Keratinocyte (primary cell): ENCODE measurements around the gene AGPAT3. TPM values are rescaled to one million over a fixed set of nuclear protein-coding genes. Genes with fewer than 3 reads are reported as not detected.

Experiments
- DNase-seq: peaks from one replicate; pipeline ENCODE4 v3.0.0-alpha.2; 2011; ENCODE audit warnings: low read depth, missing footprints, low spot score
- FAIRE-seq: peaks from 2 replicates; lab custom pipeline; 2011; peaks lifted over from hg19 to GRCh38; lab: Jason Lieb, UNC
- H2AFZ ChIP-seq: 2 replicates; pipeline ENCODE4 v1.6.0; 2012; ENCODE audit warnings: low read length, control low read depth, inconsistent platforms; ENCODE audit not compliant: control insufficient read depth
- H3K27ac ChIP-seq: 2 replicates; pipeline ENCODE4 v1.5.1; 2011; ENCODE audit warnings: low read length; ENCODE audit not compliant: control insufficient read depth, insufficient read depth
- H3K27me3 ChIP-seq: 3 replicates; pipeline ENCODE4 v1.6.0; 2011; ENCODE audit warnings: low read length; ENCODE audit not compliant: control insufficient read depth, insufficient read depth; ENCODE audit errors: extremely low read depth
- H3K36me3 ChIP-seq, 2 experiments: 2 replicates in 1 of 2; 3 replicates in 1 of 2; pipeline ENCODE4 v1.5.1; 2011; ENCODE audit warnings: low read length in 2 of 2, mild to moderate bottlenecking in 1 of 2; ENCODE audit not compliant: control insufficient read depth in 2 of 2, insufficient read depth in 2 of 2; ENCODE audit errors: extremely low read depth in 1 of 2
- H3K4me1 ChIP-seq: 3 replicates; pipeline ENCODE4 v1.5.1; 2011; ENCODE audit warnings: low read length; ENCODE audit not compliant: control insufficient read depth, insufficient read depth; ENCODE audit errors: extremely low read depth
- H3K4me2 ChIP-seq: 3 replicates; pipeline ENCODE4 v1.6.0; 2011; ENCODE audit warnings: low read depth, low read length; ENCODE audit not compliant: control insufficient read depth, insufficient read depth; ENCODE audit errors: extremely low read depth
- H3K4me3 ChIP-seq, 3 experiments: fragments of 200-600 bp in 1 of 3; sonication (generic) in 1 of 3; 2 replicates in 2 of 3; 3 replicates in 1 of 3; pipeline ENCODE4 v1.5.1; 2011 to 2016; ENCODE audit warnings: low read length in 3 of 3, mild to moderate bottlenecking in 3 of 3, control low read depth in 2 of 3, inconsistent platforms in 1 of 3, low read depth in 1 of 3, mixed read lengths in 1 of 3, mixed run types in 1 of 3, moderate library complexity in 1 of 3; ENCODE audit not compliant: control insufficient read depth in 2 of 3, insufficient read depth in 2 of 3; ENCODE audit errors: extremely low read depth in 1 of 3
- H3K79me2 ChIP-seq: 2 replicates; pipeline ENCODE4 v1.6.0; 2012; ENCODE audit warnings: low read length; ENCODE audit not compliant: control insufficient read depth, insufficient read depth
- H3K9ac ChIP-seq: 3 replicates; pipeline ENCODE4 v1.6.0; 2011; ENCODE audit warnings: low read length; ENCODE audit not compliant: control insufficient read depth, insufficient read depth; ENCODE audit errors: extremely low read depth
- H3K9me1 ChIP-seq: 3 replicates; pipeline ENCODE4 v1.6.0; 2011; ENCODE audit warnings: low read length; ENCODE audit not compliant: control insufficient read depth, insufficient read depth; ENCODE audit errors: extremely low read depth
- H3K9me3 ChIP-seq: 2 replicates; pipeline ENCODE4 v1.5.1; 2012; ENCODE audit warnings: low read depth, low read length; ENCODE audit not compliant: control insufficient read depth
- H4K20me1 ChIP-seq: 3 replicates; pipeline ENCODE4 v1.6.0; 2011; ENCODE audit warnings: low read length; ENCODE audit not compliant: control insufficient read depth, insufficient read depth; ENCODE audit errors: extremely low read depth
- EZH2 ChIP-seq: IDR thresholded peaks from one replicate; pipeline ENCODE4 v1.6.1; 2012; ENCODE audit warnings: inconsistent platforms, mild to moderate bottlenecking, low read length, moderate library complexity
- dilution Hi-C: fragments of 300-500 bp; cut with MboI; formaldehyde crosslinking; loops from one replicate; pipeline ENCODE4 v1.7.0; 2020; ENCODE audit warnings: low sequenced_read_pairs; ENCODE audit not compliant: extremely low pct_ligation_motif_present
- polyA plus RNA-seq, 5 experiments: library from polyadenylated mRNA; depleted of rRNA in 3 of 5; stranded (reverse) in 3 of 5; stranded (forward) in 1 of 5; unstranded in 1 of 5; fragments of >200 nt; gene quantifications; 1 replicate in 1 of 5; 2 replicates in 3 of 5; 3 replicates in 1 of 5; pipeline versions ENCODE4 v1.2.1 to v1.2.3, GENCODE V29; 2011 to 2012; ENCODE audit warnings: missing spikeins in 2 of 5, low read depth in 1 of 5, low replicate concordance in 1 of 5
- TF ChIP-seq, protein P1 (sequence below), 3 experiments: IDR thresholded peaks in 1 of 3; conservative IDR thresholded peaks in 1 of 3; optimal IDR thresholded peaks in 1 of 3; 2 replicates in 2 of 3; 3 replicates in 1 of 3; pipeline versions ENCODE3 to v1.5.1; 2011; ENCODE audit warnings: low read length in 3 of 3, mild to moderate bottlenecking in 3 of 3, moderate library complexity in 2 of 3, control low read depth in 1 of 3, inconsistent platforms in 1 of 3; ENCODE audit not compliant: insufficient read depth in 2 of 3; ENCODE audit errors: extremely low read depth in 1 of 3

Gene AGPAT3
- polyA plus RNA-seq, 1 donor (not counting 4 experiments of a cell fraction or from before 2014, with no cell fraction given), result 21.7 TPM

DNA sequence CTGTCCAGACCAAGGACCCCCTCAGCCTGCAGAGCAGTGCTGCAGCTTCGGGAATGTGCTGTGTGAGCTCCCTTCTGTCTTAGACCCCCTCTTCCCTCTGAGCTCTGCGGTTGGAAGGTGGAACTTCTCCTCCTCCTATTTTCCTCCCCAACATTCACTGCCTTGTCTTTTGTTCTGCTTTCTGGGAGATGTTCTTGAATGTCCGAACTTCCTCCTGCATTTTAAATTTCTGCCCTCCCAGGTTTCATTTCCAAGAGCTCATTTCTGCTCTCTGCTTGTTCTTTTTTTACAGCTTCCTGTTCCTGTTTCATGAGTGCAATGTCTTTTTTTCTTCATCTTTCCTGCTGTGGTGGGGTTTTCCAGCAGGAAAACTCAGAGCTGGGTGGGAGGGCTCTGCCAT is 46.3 kb upstream of the AGPAT3 start:
- Histone ChIP-seq H3K36me3 (no peaks in the 10 kb centered on the region), H3K9me3 (peaks cover 2% of the 10 kb centered on the region), H3K4me3 (no peak overlapping the region), H3K27ac (no peak overlapping the region), H3K9ac (no peak overlapping the region), H3K4me2 (no peak overlapping the region), H3K4me1 (peaks cover 7% of the 10 kb centered on the region), H3K27me3 (no peaks in the 10 kb centered on the region), H3K9me1 (no peaks in the 10 kb centered on the region), H2AFZ (no peak overlapping the region), H4K20me1 (no peaks in the 10 kb centered on the region), H3K79me2 (no peaks in the 10 kb centered on the region)
- dilution Hi-C loops, result no loop called here
- TF ChIP-seq, protein P1, sequence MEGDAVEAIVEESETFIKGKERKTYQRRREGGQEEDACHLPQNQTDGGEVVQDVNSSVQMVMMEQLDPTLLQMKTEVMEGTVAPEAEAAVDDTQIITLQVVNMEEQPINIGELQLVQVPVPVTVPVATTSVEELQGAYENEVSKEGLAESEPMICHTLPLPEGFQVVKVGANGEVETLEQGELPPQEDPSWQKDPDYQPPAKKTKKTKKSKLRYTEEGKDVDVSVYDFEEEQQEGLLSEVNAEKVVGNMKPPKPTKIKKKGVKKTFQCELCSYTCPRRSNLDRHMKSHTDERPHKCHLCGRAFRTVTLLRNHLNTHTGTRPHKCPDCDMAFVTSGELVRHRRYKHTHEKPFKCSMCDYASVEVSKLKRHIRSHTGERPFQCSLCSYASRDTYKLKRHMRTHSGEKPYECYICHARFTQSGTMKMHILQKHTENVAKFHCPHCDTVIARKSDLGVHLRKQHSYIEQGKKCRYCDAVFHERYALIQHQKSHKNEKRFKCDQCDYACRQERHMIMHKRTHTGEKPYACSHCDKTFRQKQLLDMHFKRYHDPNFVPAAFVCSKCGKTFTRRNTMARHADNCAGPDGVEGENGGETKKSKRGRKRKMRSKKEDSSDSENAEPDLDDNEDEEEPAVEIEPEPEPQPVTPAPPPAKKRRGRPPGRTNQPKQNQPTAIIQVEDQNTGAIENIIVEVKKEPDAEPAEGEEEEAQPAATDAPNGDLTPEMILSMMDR (optimal IDR thresholded peaks at IDR 0.05 in 1 of 3, IDR thresholded peaks at IDR 0.05 in 1 of 3, conservative IDR thresholded peaks at IDR 0.05 in 1 of 3; ENCODE audit: extremely low read depth in 1 of 3, insufficient read depth in 2 of 3, low read length in 3 of 3), result no peak
- no peak for TF ChIP-seq EZH2
- no peak for FAIRE-seq
- no peak for DNase-seq

DNA sequence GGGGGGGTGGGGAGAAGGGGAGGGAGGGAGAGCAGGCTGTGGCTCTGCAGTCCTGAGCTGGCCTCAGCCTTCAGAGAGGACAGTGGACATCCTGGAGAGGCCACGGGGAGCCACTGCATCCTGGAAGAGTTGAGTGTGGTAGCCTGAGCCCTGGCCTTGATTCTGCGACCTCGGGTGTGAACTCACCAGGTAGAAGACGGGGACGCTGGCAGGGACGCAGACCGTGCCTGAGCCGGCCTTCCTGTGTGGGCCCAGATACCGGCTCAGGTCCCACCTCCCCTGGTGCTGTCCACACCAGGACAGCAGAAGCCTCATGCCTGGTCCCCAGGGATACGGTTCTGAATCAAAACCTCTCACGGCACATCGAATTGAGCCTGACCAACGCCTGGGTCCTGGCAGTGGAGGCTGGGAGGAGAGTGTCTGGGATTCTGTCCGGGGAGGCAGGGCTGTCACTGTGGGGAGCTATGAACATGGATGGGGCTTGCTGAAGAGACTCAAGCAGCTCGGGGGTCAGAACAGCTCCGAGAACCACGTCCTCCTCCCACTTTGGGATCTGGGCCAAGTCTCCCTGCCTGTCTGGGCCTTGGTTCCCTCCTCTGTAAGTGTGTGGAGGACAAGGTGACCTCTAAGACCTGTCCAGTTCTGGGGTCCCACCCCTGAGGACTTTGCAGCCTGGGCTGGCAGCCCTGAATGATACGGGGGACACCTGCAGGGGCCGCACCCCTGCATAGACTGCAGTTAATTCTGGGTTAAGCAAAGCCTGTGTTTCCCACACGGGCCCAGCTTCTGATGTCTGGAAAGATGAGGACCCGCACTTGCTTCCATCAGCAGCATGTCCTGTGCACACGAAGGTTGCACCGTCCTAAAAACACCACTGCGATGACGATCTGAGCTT is 45.3 kb upstream of the AGPAT3 start:
- TF ChIP-seq EZH2, result no peak
- TF ChIP-seq, protein P1 (optimal IDR thresholded peaks at IDR 0.05 in 1 of 3, IDR thresholded peaks at IDR 0.05 in 1 of 3, conservative IDR thresholded peaks at IDR 0.05 in 1 of 3; ENCODE audit: extremely low read depth in 1 of 3, insufficient read depth in 2 of 3, low read length in 3 of 3), result no peak
- FAIRE-seq, result no peak
- H3K4me3 ChIP-seq, result no peak overlapping the region
- no peaks in the 10 kb centered on the region for H3K79me2 ChIP-seq
- H3K36me3 ChIP-seq, result no peaks in the 10 kb centered on the region
- no peaks in the 10 kb centered on the region for H3K27me3 ChIP-seq
- H2AFZ ChIP-seq, result no peak overlapping the region
- dilution Hi-C loops, result no loop called here
- H4K20me1 ChIP-seq, result no peaks in the 10 kb centered on the region
- H3K27ac ChIP-seq, result no peak overlapping the region
- peaks cover 2% of the 10 kb centered on the region for H3K9me3 ChIP-seq
- no peaks in the 10 kb centered on the region for H3K9me1 ChIP-seq
- DNase-seq, result no peak
- no peak overlapping the region for H3K9ac ChIP-seq
- no peak overlapping the region for H3K4me2 ChIP-seq
- H3K4me1 ChIP-seq, result peaks cover 5% of the 10 kb centered on the region
